Upper lobe of right lung (tissue), 1 donor: ENCODE results near the gene LIN7A. TPM values are rescaled to one million over a fixed set of nuclear protein-coding genes. Genes with fewer than 3 reads are reported as not detected.

Experiments
- ATAC-seq: fragments of 200-7000 bp; cut with Tn5 transposase; one replicate; pipeline ENCODE4 v1.9.1; 2020; ENCODE audit warnings: mild to moderate bottlenecking, moderate library complexity
- DNase-seq: peaks from one replicate; pipeline ENCODE4 v3.0.0-alpha.2; 2020
- H3K27ac ChIP-seq: fragments of 200-600 bp; one replicate; pipeline ENCODE4 v1.8.0; 2022
- H3K27me3 ChIP-seq: fragments of 200-600 bp; one replicate; pipeline ENCODE4 v1.8.0; 2022; ENCODE audit warnings: mild to moderate bottlenecking
- H3K36me3 ChIP-seq: fragments of 200-600 bp; one replicate; pipeline ENCODE4 v1.8.0; 2022
- H3K4me1 ChIP-seq: fragments of 200-600 bp; one replicate; pipeline ENCODE4 v1.8.0; 2022
- H3K4me3 ChIP-seq: fragments of 200-600 bp; one replicate; pipeline ENCODE4 v1.8.0; 2022; ENCODE audit warnings: mild to moderate bottlenecking
- H3K9me3 ChIP-seq: fragments of 200-600 bp; one replicate; pipeline ENCODE4 v1.8.0; 2022
- intact Hi-C: fragments of 100-400 bp; cut with DNase I; formaldehyde crosslinking; loops from one replicate; pipeline ENCODE4 v1.11.0; 2022
- microRNA-seq: library from miRNA; unstranded; fragments of <30 nt; microRNA quantifications from one replicate; pipeline ENCODE4 v1.2.0, GENCODE V29; 2020; ENCODE audit warnings: borderline microRNAs expressed
- total RNA-seq: library from RNA; stranded (reverse); fragmentation: NEBNext Ultra II Directional; extraction: Animal tissue kit (Norgen Biotek cat#: 25700); gene quantifications from one replicate; pipeline ENCODE4 v1.2.1, GENCODE V29; 2021
- TF ChIP-seq, protein P1 (sequence below): fragments of 200-600 bp; IDR thresholded peaks from one replicate; pipeline ENCODE4 v1.8.0; 2022; ENCODE audit warnings: antibody characterized with exemption
- donor health status: DM: no; HTN: yes; CAD: no; lungs with severe emphysema.

Gene LIN7A
- total RNA-seq, 1 donor from 2014 or later: 18.9 TPM

DNA sequence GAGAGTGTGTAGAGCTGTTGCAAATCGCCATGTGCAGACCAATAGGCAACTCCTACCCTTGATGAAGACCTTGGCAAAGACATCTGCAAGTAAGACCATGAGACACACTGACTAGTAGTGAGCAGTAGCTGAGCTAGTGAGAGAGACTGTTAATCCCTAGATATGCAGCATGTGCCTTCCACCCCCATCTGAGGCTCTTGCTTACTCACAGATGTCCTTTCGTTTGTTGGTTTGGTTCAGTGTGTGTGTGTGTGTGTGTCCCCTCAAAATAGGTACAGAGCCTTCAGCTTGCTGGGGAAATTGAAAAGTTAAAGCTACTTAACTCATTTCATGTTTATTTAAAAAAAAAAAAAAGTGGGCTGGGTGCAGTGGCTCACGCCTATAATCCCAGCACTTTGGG is 183.5 kb downstream of the LIN7A start:
- TF ChIP-seq, protein P1, sequence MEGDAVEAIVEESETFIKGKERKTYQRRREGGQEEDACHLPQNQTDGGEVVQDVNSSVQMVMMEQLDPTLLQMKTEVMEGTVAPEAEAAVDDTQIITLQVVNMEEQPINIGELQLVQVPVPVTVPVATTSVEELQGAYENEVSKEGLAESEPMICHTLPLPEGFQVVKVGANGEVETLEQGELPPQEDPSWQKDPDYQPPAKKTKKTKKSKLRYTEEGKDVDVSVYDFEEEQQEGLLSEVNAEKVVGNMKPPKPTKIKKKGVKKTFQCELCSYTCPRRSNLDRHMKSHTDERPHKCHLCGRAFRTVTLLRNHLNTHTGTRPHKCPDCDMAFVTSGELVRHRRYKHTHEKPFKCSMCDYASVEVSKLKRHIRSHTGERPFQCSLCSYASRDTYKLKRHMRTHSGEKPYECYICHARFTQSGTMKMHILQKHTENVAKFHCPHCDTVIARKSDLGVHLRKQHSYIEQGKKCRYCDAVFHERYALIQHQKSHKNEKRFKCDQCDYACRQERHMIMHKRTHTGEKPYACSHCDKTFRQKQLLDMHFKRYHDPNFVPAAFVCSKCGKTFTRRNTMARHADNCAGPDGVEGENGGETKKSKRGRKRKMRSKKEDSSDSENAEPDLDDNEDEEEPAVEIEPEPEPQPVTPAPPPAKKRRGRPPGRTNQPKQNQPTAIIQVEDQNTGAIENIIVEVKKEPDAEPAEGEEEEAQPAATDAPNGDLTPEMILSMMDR: no peak
- intact Hi-C loops: no loop called here

DNA sequence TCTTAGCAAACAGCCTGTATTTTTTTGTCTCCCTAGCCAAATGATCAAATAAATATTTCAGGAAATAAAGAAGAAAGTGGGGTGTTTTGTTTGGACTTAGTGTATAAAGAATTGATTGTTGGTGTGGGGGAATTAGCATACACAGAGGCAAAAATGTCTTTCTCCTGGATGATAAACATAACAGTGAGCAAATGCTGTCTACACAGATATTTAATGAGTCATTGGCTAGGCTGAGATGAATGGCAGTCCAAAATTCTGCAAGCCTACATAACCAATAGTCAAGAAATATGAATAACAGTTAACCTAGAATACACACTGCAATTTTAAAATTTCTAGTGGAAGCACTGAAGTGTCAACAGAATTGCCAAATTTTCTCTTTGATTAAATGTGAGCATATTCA is 185.3 kb downstream of the LIN7A start:
- Histone ChIP-seq H3K4me1 (no peaks in the 10 kb centered on the region), H3K4me3 (no peak overlapping the region), H3K27me3 (no peaks in the 10 kb centered on the region), H3K36me3 (no peaks in the 10 kb centered on the region), H3K27ac (no peak overlapping the region), H3K9me3 (no peaks in the 10 kb centered on the region)
- intact Hi-C loops: no loop called here
- ATAC-seq (no peak), DNase-seq (no peak)
- TF ChIP-seq, protein P1: no peak

More for the DNA sequence above, 183.5 kb downstream of the LIN7A start:
- Histone ChIP-seq H3K36me3 (no peaks in the 10 kb centered on the region), H3K27ac (no peak overlapping the region), H3K4me1 (no peaks in the 10 kb centered on the region), H3K4me3 (no peak overlapping the region), H3K27me3 (no peaks in the 10 kb centered on the region), H3K9me3 (no peaks in the 10 kb centered on the region)
- ATAC-seq: no peak
- no peak for DNase-seq

DNA sequence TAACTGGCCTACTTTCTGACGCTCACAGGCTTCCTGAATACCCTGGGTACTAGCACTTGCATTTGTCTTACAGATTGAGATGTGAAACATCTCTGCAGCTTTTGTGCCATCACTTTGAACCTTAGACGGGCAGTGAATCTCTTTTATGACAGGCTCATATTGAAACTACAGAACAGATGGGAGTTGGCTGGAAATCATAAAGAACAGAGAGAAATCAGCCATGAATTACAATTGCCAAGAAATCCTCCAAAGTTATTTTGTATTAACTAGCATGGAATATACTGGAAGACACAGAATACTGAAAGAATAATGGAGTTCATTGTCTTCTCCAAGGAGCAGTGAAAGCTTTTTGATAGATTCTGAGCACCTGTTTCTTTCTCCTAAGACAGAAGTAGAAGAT is 188.3 kb downstream of the LIN7A start:
- H3K36me3 ChIP-seq: no peaks in the 10 kb centered on the region
- TF ChIP-seq, protein P1: no peak
- no peaks in the 10 kb centered on the region for H3K27me3 ChIP-seq
- intact Hi-C loops: no loop called here
- H3K4me1 ChIP-seq: no peaks in the 10 kb centered on the region
- ATAC-seq (no peak), DNase-seq (no peak)
- no peak overlapping the region for H3K27ac ChIP-seq
- H3K4me3 ChIP-seq: no peak overlapping the region
- H3K9me3 ChIP-seq: no peaks in the 10 kb centered on the region

DNA sequence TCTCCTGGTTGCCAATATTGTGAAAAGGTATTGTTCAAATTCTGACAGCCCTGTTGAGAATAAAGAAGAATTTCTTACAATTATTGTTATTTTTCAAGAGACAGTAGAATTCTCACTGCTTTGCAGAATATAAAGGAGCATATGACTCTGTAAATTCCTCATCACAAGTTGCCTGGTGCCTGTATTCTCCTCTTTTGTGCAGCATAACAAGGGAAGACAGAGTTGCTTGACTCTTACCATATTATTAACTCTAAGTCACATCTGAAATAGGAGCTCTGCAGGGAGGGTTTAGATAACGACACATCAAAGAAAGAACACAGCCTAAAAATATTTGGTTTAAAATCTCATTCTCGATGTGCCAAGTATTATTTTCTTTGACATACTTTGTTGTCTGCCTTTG is 189.9 kb downstream of the LIN7A start:
- H3K36me3 ChIP-seq: no peaks in the 10 kb centered on the region
- ATAC-seq (no peak), DNase-seq (no peak)
- H3K4me3 ChIP-seq: no peak overlapping the region
- TF ChIP-seq, protein P1: no peak
- no peaks in the 10 kb centered on the region for H3K4me1 ChIP-seq
- H3K9me3 ChIP-seq: no peaks in the 10 kb centered on the region
- no peak overlapping the region for H3K27ac ChIP-seq
- no peaks in the 10 kb centered on the region for H3K27me3 ChIP-seq
- intact Hi-C loops: no loop called here

DNA sequence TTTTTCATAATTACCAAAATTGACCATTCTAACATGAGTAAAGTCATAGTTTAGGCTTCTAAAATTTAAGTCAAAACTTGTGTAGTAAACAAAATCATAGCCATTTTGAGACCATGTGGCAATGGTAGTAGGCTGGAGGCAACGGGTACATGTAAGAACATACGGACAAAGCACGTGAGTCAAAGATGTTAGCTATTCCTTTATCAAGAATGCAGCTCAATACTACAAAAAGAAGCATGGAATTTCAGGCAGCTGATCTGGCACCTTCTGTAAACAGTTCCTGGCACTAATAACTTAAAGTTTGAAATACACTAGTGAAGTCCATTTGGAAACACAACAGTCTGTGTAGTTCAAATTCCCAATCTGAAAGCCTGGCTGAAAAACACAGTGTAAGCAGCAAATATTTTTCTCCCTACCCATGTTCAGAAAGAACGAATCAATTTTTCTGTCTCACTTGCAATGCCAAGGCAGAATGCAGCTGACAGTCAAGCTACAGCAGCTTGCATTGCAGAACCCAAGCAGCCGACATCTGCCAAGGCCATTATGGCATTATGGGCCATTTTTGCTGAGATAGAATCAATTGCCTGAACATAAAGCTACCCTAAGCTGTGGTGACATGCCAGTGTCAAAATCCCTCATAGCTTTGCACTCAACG is 191.8 kb downstream of the LIN7A start:
- ATAC-seq (no peak), DNase-seq (no peak)
- Histone ChIP-seq H3K4me1 (no peaks in the 10 kb centered on the region), H3K36me3 (no peaks in the 10 kb centered on the region), H3K27ac (no peak overlapping the region), H3K4me3 (no peak overlapping the region), H3K9me3 (no peaks in the 10 kb centered on the region), H3K27me3 (no peaks in the 10 kb centered on the region)
- intact Hi-C loops: no loop called here
- TF ChIP-seq, protein P1: no peak

Small RNAs within 50 kb of the gene (microRNA-seq; reads per million reads assigned to microRNA genes)
- gene MIR617 (not detected), gene MIR618 (1.3 reads per million)

Other genes with a start within 250 kb of the LIN7A start
- not detected for gene MYF6, start 230.3 kb downstream of the LIN7A start, total RNA-seq
- gene MYF5, start 221.0 kb downstream of the LIN7A start, total RNA-seq: not detected
- 35.9 TPM for gene ACSS3, start 140.1 kb upstream of the LIN7A start, total RNA-seq